Small intestine (tissue), 7 donors: Measurements from ENCODE around the gene DCBLD1. TPM values are rescaled to one million over a fixed set of nuclear protein-coding genes. Genes with fewer than 3 reads are reported as not detected.

Experiments used
- DNase-seq, 2 donors: peaks; one replicate each; pipeline versions ENCODE4 v3.0.0 to v3.0.0-alpha.2; 2013
- FAIRE-seq: peaks from 2 replicates; lab custom pipeline; 2012; peaks lifted over from hg19 to GRCh38; lab: Jason Lieb, UNC
- H3K27ac ChIP-seq, 3 donors: one replicate each; pipeline ENCODE4 v1.5.1; 2013; ENCODE audit warnings: low read length in 2 of 3, mild to moderate bottlenecking in 2 of 3, control low read depth in 1 of 3, inconsistent platforms in 1 of 3, low read depth in 1 of 3, moderate library complexity in 1 of 3
- H3K27me3 ChIP-seq, 3 donors: one replicate each; pipeline ENCODE4 v1.6.1; 2013; ENCODE audit warnings: low read length in 3 of 3, inconsistent platforms in 1 of 3; ENCODE audit not compliant: control insufficient read depth in 3 of 3, insufficient read depth in 3 of 3
- H3K36me3 ChIP-seq, 3 donors: one replicate each; pipeline ENCODE4 v1.6.1; 2013; ENCODE audit warnings: low read length in 3 of 3, inconsistent platforms in 1 of 3, low read depth in 1 of 3, mild to moderate bottlenecking in 1 of 3, moderate library complexity in 1 of 3; ENCODE audit not compliant: control insufficient read depth in 3 of 3, insufficient read depth in 2 of 3
- H3K4me1 ChIP-seq, 3 donors: one replicate each; pipeline ENCODE4 v1.6.1; 2013; ENCODE audit warnings: low read length in 2 of 3, inconsistent platforms in 1 of 3, low read depth in 1 of 3, mild to moderate bottlenecking in 1 of 3, moderate library complexity in 1 of 3; ENCODE audit not compliant: control insufficient read depth in 3 of 3, insufficient read depth in 2 of 3
- H3K4me3 ChIP-seq, 3 donors: one replicate each; pipeline ENCODE4 v1.5.1; 2013; ENCODE audit warnings: low read length in 3 of 3, control low read depth in 1 of 3, inconsistent platforms in 1 of 3, low read depth in 1 of 3, mild to moderate bottlenecking in 1 of 3, moderate library complexity in 1 of 3
- H3K9me3 ChIP-seq, 2 donors: one replicate each; pipeline ENCODE4 v1.6.1; 2013; ENCODE audit warnings: low read depth in 1 of 2, low read length in 1 of 2; ENCODE audit not compliant: control insufficient read depth in 2 of 2, insufficient read depth in 1 of 2
- WGBS, 3 donors: extraction: QIAGEN DNeasy Blood & Tissue Kit; methylation state at CpG; one replicate each; pipeline ENCODE4 v1.1.7; 2013; 5-methylcytosine and 5-hydroxymethylcytosine counted together
- polyA plus RNA-seq, 4 donors: library from polyadenylated mRNA; stranded (reverse) in 3 of 4; unstranded in 1 of 4; fragments of 200-250 nt in 3 of 4; fragments of 120-200 nt in 1 of 4; gene quantifications; one replicate each; pipeline versions ENCODE4 v1.2.1 to v1.2.3, GENCODE V29; 2013
- donor health status: healthy with polysubstance abuse.
- donor health status: control.
- donor health status: control.
- donor health status: Bipolar disorder and iron deficiency.
- donor health status: healthy.

Gene DCBLD1
- polyA plus RNA-seq, 4 donors, result 4.9 to 23.4 (median 7.7) TPM

DNA sequence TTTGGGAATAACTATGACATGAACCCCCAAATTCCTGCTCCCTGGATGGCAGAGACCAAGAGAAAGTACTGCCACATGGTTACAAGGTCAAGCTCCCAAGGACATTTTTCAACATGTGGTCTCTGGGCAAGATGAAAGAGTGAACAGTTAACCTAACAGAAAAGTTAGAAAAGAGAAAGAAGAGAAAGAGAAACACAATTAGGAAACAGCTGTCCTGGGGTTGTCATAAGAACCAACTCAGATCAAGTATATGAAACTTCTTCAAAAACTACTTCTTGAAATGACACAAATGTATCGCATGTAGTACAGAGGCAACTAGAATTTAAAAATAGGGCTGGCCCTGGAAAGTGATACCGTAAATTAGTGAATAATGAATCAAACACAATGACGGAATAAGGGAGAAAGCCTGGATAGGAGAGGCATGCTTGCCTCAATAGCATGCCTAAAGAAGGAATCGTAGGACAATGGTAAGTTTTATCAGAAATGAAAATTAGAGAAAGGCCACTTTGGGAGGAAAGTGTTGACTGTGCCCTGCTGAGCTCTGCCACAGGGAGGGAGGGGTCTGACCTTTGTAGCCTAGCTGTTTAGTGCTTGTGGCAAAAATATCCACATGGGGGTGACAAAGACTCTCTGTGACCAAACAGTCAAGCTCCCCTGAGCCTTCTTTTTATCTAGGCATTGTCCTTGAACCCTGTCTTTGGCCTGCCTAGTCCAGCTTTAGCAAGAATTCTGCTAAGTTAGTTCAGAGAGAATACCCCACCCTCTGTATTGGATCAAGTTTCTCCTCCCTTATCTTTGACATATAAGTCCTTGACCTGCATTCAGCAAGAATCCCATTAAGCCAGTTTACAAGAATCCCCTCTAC is 4.3 kb upstream of the DCBLD1 start:
- no peaks in the 10 kb centered on the region for H3K27me3 ChIP-seq

DNA sequence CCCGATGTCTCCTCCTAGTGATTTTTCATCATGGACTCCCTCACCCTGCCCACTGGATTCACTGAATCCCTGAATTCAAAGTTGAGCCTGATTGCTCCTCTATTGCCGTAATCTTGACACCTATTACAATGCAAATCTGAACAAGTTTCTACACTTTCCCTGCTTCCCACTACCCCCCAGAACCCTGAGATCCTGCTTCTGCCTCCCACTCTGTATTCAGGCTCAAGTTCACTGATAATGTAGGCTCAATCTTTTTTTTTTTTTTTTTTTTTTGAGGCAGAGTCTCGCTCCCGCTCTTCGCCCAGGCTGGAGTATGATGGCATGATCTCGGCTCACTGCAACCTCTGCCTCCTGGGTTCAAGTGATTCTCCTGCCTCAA is 3.6 kb upstream of the DCBLD1 start:
- FAIRE-seq (no peak), DNase-seq (no peak)
- no peak overlapping the region for H3K4me3 ChIP-seq
- no peaks in the 10 kb centered on the region for H3K27me3 ChIP-seq
- no peaks in the 10 kb centered on the region for H3K9me3 ChIP-seq
- peaks cover 0 to 11% (median 0%) of the 10 kb centered on the region in 3 donors for H3K4me1 ChIP-seq
- no peak overlapping the region for H3K27ac ChIP-seq
- no peaks in the 10 kb centered on the region for H3K36me3 ChIP-seq
- WGBS, 3 donors, result 88 to 93% (median 89%) methylated on average over 6 of the region's 6 CpGs

More for the DNA sequence above, 4.3 kb upstream of the DCBLD1 start:
- FAIRE-seq (no peak), DNase-seq (peak; percentile 63 to 68)
- peaks cover 0 to 11% (median 0%) of the 10 kb centered on the region in 3 donors for H3K4me1 ChIP-seq
- WGBS, 3 donors, result 47 to 68% (median 52%) methylated on average over 4 of the region's 4 CpGs
- no peaks in the 10 kb centered on the region for H3K9me3 ChIP-seq
- H3K4me3 ChIP-seq, result no peak overlapping the region
- H3K36me3 ChIP-seq, result no peaks in the 10 kb centered on the region
- peak overlapping the region in 1 of 3 donors; percentile 7 for H3K27ac ChIP-seq

- Histone ChIP-seq H3K27ac (no peak overlapping the region), H3K27me3 (no peaks in the 10 kb centered on the region), H3K9me3 (no peaks in the 10 kb centered on the region), H3K36me3 (no peaks in the 10 kb centered on the region), H3K4me3 (no peak overlapping the region), H3K4me1 (peaks cover 0 to 16% (median 0%) of the 10 kb centered on the region in 3 donors)
- no peak for FAIRE-seq
- DNase-seq, result no peak
- 90 to 99% (median 91%) methylated on average over 3 of the region's 3 CpGs for WGBS, 3 donors
Measured at GRCh38 chr6:117480651-117481050, 1.8 kb upstream of the DCBLD1 start.

DNA sequence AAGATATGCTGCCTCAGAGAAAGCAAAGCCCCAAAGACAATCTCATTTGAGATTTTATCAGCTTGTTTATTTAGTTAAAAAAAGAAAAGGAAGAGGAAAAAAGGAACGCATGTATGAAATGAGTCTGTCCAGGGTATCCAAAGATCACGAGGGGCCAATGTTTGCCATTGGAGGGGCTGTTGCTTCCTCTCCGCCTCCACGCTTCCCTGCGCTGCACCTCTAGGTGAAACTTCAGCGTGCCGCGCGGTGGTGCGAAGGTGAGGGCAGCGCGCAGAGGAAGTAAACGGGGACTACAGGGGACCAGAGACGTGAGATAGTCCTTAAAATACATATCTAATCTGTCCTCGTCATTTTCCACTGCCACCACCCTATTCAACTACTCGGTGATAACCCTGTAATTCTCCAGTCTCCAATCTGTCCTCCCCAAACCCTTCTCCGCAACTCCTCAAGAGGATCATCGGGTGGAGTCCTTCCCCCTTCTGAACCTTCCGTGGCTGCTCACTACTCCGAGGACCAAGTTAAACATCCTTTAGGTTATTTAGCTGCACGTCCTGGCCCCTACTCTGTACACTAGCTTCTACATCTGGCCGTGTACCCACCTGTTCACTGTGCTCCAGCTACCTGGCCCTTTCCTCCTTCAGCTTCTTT is 1.1 kb upstream of the DCBLD1 start:
- peak; percentile 49 to 63 for DNase-seq
- Histone ChIP-seq H3K4me1 (peaks cover 0 to 16% (median 0%) of the 10 kb centered on the region in 3 donors), H3K4me3 (peak overlapping the region in 2 of 3 donors; percentile 16 to 54), H3K9me3 (no peaks in the 10 kb centered on the region), H3K27ac (peak overlapping the region in 2 of 3 donors; percentile 64 to 95), H3K27me3 (no peaks in the 10 kb centered on the region), H3K36me3 (no peaks in the 10 kb centered on the region)
- no peak for FAIRE-seq
- WGBS, 3 donors, result 11 to 26% (median 15%) methylated on average over 22 of the region's 22 CpGs

DNA sequence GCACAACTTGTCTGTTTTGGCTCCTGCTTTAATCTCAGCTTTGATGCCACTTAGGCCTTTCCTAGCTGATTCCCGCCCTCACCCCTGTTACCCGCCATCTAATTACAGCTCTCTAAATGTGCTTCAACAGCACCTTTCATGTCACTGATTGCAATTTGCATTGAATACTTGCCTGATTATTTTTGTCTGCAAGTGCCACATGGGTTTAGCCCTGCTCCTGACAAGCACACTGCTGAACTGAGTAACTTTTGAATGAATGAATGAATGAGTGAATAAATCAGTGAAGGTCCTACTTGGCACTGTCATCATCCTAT is 591 bp upstream of the DCBLD1 start:
- WGBS, 3 donors, result 10 to 48% (median 35%) methylated on average over 2 of the region's 2 CpGs
- H3K4me1 ChIP-seq, result peaks cover 0 to 16% (median 0%) of the 10 kb centered on the region in 3 donors
- H3K36me3 ChIP-seq, result peaks cover 0 to 4% (median 0%) of the 10 kb centered on the region in 3 donors
- no peak for DNase-seq
- no peak for FAIRE-seq
- peak overlapping the region; percentile 64 to 95 (median 66) for H3K27ac ChIP-seq
- no peaks in the 10 kb centered on the region for H3K9me3 ChIP-seq
- no peaks in the 10 kb centered on the region for H3K27me3 ChIP-seq
- peak overlapping the region in 2 of 3 donors; percentile 54 to 64 for H3K4me3 ChIP-seq

DNA sequence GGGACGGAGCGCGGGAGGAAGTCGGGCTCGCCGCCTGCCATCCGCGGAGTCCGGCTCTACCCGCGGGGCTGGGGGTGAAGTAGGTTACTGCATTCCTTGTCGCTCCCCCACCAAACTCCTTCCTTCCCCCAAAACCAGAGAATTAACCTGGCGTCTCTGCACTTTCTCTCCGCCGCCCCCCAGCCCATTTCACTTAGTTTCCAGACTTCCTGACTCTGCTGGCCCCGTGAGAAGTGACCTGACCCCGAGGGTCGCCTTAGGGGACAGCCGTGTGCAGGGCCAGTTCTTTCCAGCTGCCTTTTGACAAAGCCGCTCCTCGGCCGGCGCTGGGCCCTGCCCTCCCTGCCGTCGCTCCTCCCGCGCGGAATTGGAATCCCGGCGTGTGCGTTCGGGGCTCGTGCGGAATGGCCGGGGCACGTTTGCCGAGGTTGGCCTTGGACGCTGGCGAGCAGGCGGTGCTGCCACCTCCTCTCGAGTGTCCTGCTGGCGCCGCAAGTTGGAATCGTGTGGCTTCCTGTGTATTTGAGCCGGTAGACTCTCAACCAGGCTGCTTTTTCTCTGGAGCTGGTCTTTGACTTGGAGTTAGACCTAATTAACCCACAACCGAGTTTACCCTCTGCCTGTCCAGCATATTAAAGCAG is 650 bp downstream of the DCBLD1 start:
- H3K36me3 ChIP-seq, result peaks cover 0 to 4% (median 0%) of the 10 kb centered on the region in 3 donors
- H3K27me3 ChIP-seq, result no peaks in the 10 kb centered on the region
- peak; percentile 69 to 81 for DNase-seq
- H3K9me3 ChIP-seq, result no peaks in the 10 kb centered on the region
- WGBS, 3 donors, result 0 to 1% (median 1%) methylated on average over 35 to 46 of the region's 46 CpGs
- H3K4me1 ChIP-seq, result peaks cover 0 to 16% (median 0%) of the 10 kb centered on the region in 3 donors
- H3K4me3 ChIP-seq, result peak overlapping the region; percentile 64 to 93 (median 72)
- no peak for FAIRE-seq
- H3K27ac ChIP-seq, result peak overlapping the region; percentile 86 to 95 (median 90)

DNA sequence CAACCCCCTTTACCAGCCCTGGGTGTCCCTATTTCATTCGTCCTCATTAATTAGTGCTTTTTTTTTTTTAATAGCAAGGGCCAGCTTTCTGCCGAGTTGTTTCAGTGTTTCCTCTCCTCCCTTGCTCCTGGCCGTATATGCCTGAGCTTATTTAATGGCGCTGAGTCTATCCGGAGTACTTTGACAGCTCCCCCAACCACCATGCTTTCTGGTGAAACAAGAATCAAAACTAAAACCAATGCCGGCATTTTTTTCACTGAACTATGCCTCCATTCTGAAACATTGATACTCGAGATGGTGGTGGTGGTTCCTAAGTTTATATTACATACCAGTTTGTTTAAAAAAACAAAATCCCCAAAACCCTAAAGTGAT is 1.2 kb downstream of the DCBLD1 start:
- H3K27me3 ChIP-seq, result no peaks in the 10 kb centered on the region
- no peak for FAIRE-seq
- peaks cover 0 to 4% (median 0%) of the 10 kb centered on the region in 3 donors for H3K36me3 ChIP-seq
- 0 to 2% (median 2%) methylated on average over 7 of the region's 7 CpGs for WGBS, 3 donors
- H3K4me3 ChIP-seq, result peak overlapping the region; percentile 64 to 93 (median 72)
- H3K4me1 ChIP-seq, result peaks cover 0 to 16% (median 0%) of the 10 kb centered on the region in 3 donors
- H3K27ac ChIP-seq, result peak overlapping the region; percentile 86 to 95 (median 90)
- DNase-seq, result no peak
- H3K9me3 ChIP-seq, result no peaks in the 10 kb centered on the region

GRCh38 chr6:117484052-117484646 is 1.7 kb downstream of the DCBLD1 start:
- H3K9me3 ChIP-seq, result no peaks in the 10 kb centered on the region
- peaks cover 0 to 4% (median 0%) of the 10 kb centered on the region in 3 donors for H3K36me3 ChIP-seq
- peaks cover 0 to 16% (median 0%) of the 10 kb centered on the region in 3 donors for H3K4me1 ChIP-seq
- 48 to 65% (median 60%) methylated on average over 8 of the region's 8 CpGs for WGBS, 3 donors
- H3K4me3 ChIP-seq, result peak overlapping the region in 2 of 3 donors; percentile 64 to 93
- FAIRE-seq, result no peak
- H3K27me3 ChIP-seq, result no peaks in the 10 kb centered on the region
- no peak for DNase-seq
- no peak overlapping the region for H3K27ac ChIP-seq
